ENCODE measurements around the gene HOXD3. TPM values are rescaled to one million over a fixed set of nuclear protein-coding genes. Genes with fewer than 3 reads are reported as not detected.

Gene HOXD3
- total RNA-seq, 1 experiment from 2014 or later = not detected

GRCh38 chr2:176122683-176123410 lies 34.3 kb upstream of the HOXD3 start, which contains the start of gene HOXD9:
Gene HOXD9, plus strand, starts transcription at chr2:176122719. Its CDS starts 50 bp downstream, at chr2:176122769.
- Mint-ChIP-seq H3K27me3 (ENCODE audit: low read depth) (peaks cover 100% of the 10 kb centered on the region), H3K4me3 (peak within 1 kb of the TSS; percentile 56), H3K4me1 (peaks cover 10% of the 10 kb centered on the region), H3K27ac (no peak within 1 kb of the TSS), H3K9me3 (no peaks in the 10 kb centered on the region), H3K36me3 (peaks cover 2% of the 10 kb centered on the region; the same call in 1 of the 2 replicates)
- ChIA-PET POLR2A (no interaction called here), CTCF (interaction anchor here (0.5 to 3.3 kb wide), 8 partner anchors 12 to 1026 kb away, joined by 3 to 15 read pairs (median 4); no protein-coding TSS in a partner anchor)
- no peak for TF ChIP-seq USF1 (CRISPR knock-in tag; IDR thresholded peaks at IDR 0.05)
- TF ChIP-seq TCF7 (CRISPR knock-in tag; IDR thresholded peaks at IDR 0.05; ENCODE audit: low read depth) = no peak
- no peak for TF ChIP-seq HMGXB4 (CRISPR knock-in tag; IDR thresholded peaks at IDR 0.05)
- peak; percentile 57 for DNase-seq (ENCODE audit: low spot score)
- peak; percentile 29 for ATAC-seq

- CTCF ChIA-PET = no interaction called here
- POLR2A ChIA-PET = no interaction called here
- Mint-ChIP-seq H3K9me3 (no peaks in the 10 kb centered on the region), H3K4me3 (peak overlapping the region; percentile 38), H3K36me3 (peaks cover 2% of the 10 kb centered on the region; the same call in 1 of the 2 replicates), H3K4me1 (peaks cover 17% of the 10 kb centered on the region), H3K27ac (no peak overlapping the region), H3K27me3 (ENCODE audit: low read depth) (peaks cover 100% of the 10 kb centered on the region)
- no peak for DNase-seq (ENCODE audit: low spot score)
- ATAC-seq = no peak
- no peak for TF ChIP-seq ZMAT4 (CRISPR knock-in tag; IDR thresholded peaks at IDR 0.05)
These were observed 33.5 kb upstream of the HOXD3 start for GRCh38 chr2:176123411-176124109.

- H3K36me3 Mint-ChIP-seq = peaks cover 2% of the 10 kb centered on the region; the same call in 1 of the 2 replicates
- H3K9me3 Mint-ChIP-seq = no peaks in the 10 kb centered on the region
- H3K27me3 Mint-ChIP-seq (ENCODE audit: low read depth) = peaks cover 100% of the 10 kb centered on the region
- peak overlapping the region; percentile 38; the same call in 1 of the 2 replicates for H3K4me3 Mint-ChIP-seq
- TF ChIP-seq E2F5 (CRISPR knock-in tag; IDR thresholded peaks at IDR 0.05) (no peak), IRF1 (CRISPR knock-in tag; IDR thresholded peaks at IDR 0.05) (no peak), TEAD4 (CRISPR knock-in tag; IDR thresholded peaks at IDR 0.05) (no peak), PREB (CRISPR knock-in tag; IDR thresholded peaks at IDR 0.05; ENCODE audit: borderline replicate concordance) (no peak), STAT6 (CRISPR knock-in tag; conservative IDR thresholded peaks at IDR 0.05; ENCODE audit: low read depth) (no peak)
- POLR2A ChIA-PET = no interaction called here
- CTCF ChIA-PET = no interaction called here
- no peak for DNase-seq (ENCODE audit: low spot score)
- peaks cover 21% of the 10 kb centered on the region for H3K4me1 Mint-ChIP-seq
- no peak overlapping the region for H3K27ac Mint-ChIP-seq
- ATAC-seq = no peak
These were observed 32.8 kb upstream of the HOXD3 start for GRCh38 chr2:176124110-176124946.

All from WTC11 (cell line).